Pancreas (tissue), 10 donors: Measurements from ENCODE around the gene TGFA. TPM values are rescaled to one million over a fixed set of nuclear protein-coding genes. Genes with fewer than 3 reads are reported as not detected.
A peak's percentile ranks its signal among the peaks of the same experiment; 100 is the strongest.

Experiments used
- ATAC-seq, 4 donors: fragments of 200-7000 bp; cut with Tn5 transposase; one replicate each; pipeline versions ENCODE4 v1.8.0 to v1.9.1; 2020; ENCODE audit warnings: mild to moderate bottlenecking in 4 of 4, moderate library complexity in 4 of 4
- DNase-seq, 6 donors: peaks; one replicate each; pipeline ENCODE4 v3.0.0-alpha.2; 2020
- FAIRE-seq: peaks from 2 replicates; lab custom pipeline; 2012; peaks lifted over from hg19 to GRCh38; lab: Jason Lieb, UNC
- H3K27ac ChIP-seq, 4 donors: fragments of 200-600 bp; sonication (generic); 1 replicate in 3 of 4; 2 replicates in 1 of 4; pipeline versions ENCODE4 v1.5.0 to v1.8.0; 2020
- H3K27me3 ChIP-seq, 4 donors: fragments of 200-600 bp; one replicate each; pipeline ENCODE4 v1.8.0; 2021
- H3K36me3 ChIP-seq, 3 donors: fragments of 200-600 bp; sonication (generic) in 1 of 3; one replicate each; pipeline versions ENCODE4 v1.5.0 to v1.8.0; 2020 to 2021
- H3K4me1 ChIP-seq, 3 donors: fragments of 200-600 bp; one replicate each; pipeline ENCODE4 v1.8.0; 2021
- H3K4me3 ChIP-seq, 4 donors: fragments of 200-600 bp; sonication (generic) in 2 of 4; one replicate each; pipeline versions ENCODE4 v1.5.0 to v1.8.0; 2020 to 2021
- H3K9me3 ChIP-seq, 4 donors: fragments of 200-600 bp; one replicate each; pipeline ENCODE4 v1.8.0; 2021
- CTCF ChIP-seq, 4 donors: fragments of 200-600 bp; sonication (generic) in 3 of 4; IDR thresholded peaks; one replicate each; pipeline versions ENCODE4 v1.5.0 to v1.8.0; 2021; ENCODE audit warnings: antibody characterized with exemption in 4 of 4
- WGBS, 2 donors: extraction: QIAGEN DNeasy Blood & Tissue Kit; methylation state at CpG; one replicate each; pipeline ENCODE4 v1.1.7; 2013; 5-methylcytosine and 5-hydroxymethylcytosine counted together
- intact Hi-C, 3 donors: fragments of 100-400 bp; cut with DNase I; formaldehyde crosslinking; loops; one replicate each; pipeline versions ENCODE4 v1.11.1 to v1.14.2; 2022
- polyA plus RNA-seq, 2 donors: library from polyadenylated mRNA; stranded (reverse); fragments of 200-250 nt; gene quantifications; one replicate each; pipeline ENCODE4 v1.2.3, GENCODE V29; 2013
- total RNA-seq, 6 donors: library from RNA; stranded (reverse); fragmentation: NEBNext Ultra II Directional in 4 of 6; extraction: Animal tissue kit (Norgen Biotek cat#: 25700) in 4 of 6; gene quantifications; one replicate each; pipeline versions ENCODE4 v1.2.1 to v1.2.4, GENCODE V29; 2021 to 2023
- donor health status: healthy with polysubstance abuse.
- donor health status: DM: no; HTN: no; CAD: no; lungs with moderate emphysema.
- donor health status: DM: no; HTN: no; CAD: no.
- donor health status: control.
- donor health status: control.
- donor health status: Bipolar disorder and iron deficiency.
- donor health status: DM: yes; HTN: yes; CAD: no.
- donor health status: DM: no; HTN: no; CAD: no.
- donor health status: DM: no; HTN: no; CAD: no.
- donor health status: DM: yes; HTN: yes; CAD: no.

The TGFA gene
- total and polyA plus RNA-seq, 8 donors: 3.8 to 13.2 (median 7.4) TPM

- FAIRE-seq (no peak), ATAC-seq (no peak)
- H3K4me1 ChIP-seq: peaks cover 4 to 13% (median 12%) of the 10 kb centered on the region in 3 donors
These were observed 21.2 kb downstream of the TGFA start for GRCh38 chr2:70532244-70532935.

GRCh38 chr2:70531419-70532086 lies 22.1 kb downstream of the TGFA start:
- no peak overlapping the region for H3K4me3 ChIP-seq
- H3K9me3 ChIP-seq: no peaks in the 10 kb centered on the region
- 83 to 84% methylated on average over 3 of the region's 3 CpGs for WGBS, 2 donors
- intact Hi-C loops: no loop called here
- ATAC-seq (no peak), FAIRE-seq (no peak), DNase-seq (no peak)
- H3K27ac ChIP-seq: peak overlapping the region in 1 of 4 donors; percentile 10
- no peaks in the 10 kb centered on the region for H3K27me3 ChIP-seq
- H3K36me3 ChIP-seq: no peaks in the 10 kb centered on the region
- peaks cover 4 to 20% (median 12%) of the 10 kb centered on the region in 3 donors for H3K4me1 ChIP-seq
- TF ChIP-seq CTCF (IDR thresholded peaks at IDR 0.05): no peak

More at GRCh38 chr2:70532244-70532935, 21.2 kb downstream of the TGFA start:
- WGBS, 2 donors: 84 to 88% methylated on average over 7 of the region's 7 CpGs
- Histone ChIP-seq H3K9me3 (no peaks in the 10 kb centered on the region), H3K27me3 (no peaks in the 10 kb centered on the region), H3K4me3 (no peak overlapping the region), H3K36me3 (no peaks in the 10 kb centered on the region), H3K27ac (no peak overlapping the region)
- TF ChIP-seq CTCF (IDR thresholded peaks at IDR 0.05): no peak
- DNase-seq: no peak
- intact Hi-C loops: no loop called here

- Histone ChIP-seq H3K27me3 (no peaks in the 10 kb centered on the region), H3K9me3 (no peaks in the 10 kb centered on the region), H3K36me3 (no peaks in the 10 kb centered on the region), H3K4me1 (peaks cover 4 to 33% (median 22%) of the 10 kb centered on the region in 3 donors), H3K4me3 (no peak overlapping the region), H3K27ac (peak overlapping the region in 2 of 4 donors; percentile 66 to 73)
- ATAC-seq: no peak
- WGBS, 2 donors: 83 to 94% methylated on average over 2 of the region's 2 CpGs
- no peak for DNase-seq
- no peak for TF ChIP-seq CTCF (IDR thresholded peaks at IDR 0.05)
- intact Hi-C loops: no loop called here
- no peak for FAIRE-seq
These were observed 24.0 kb downstream of the TGFA start for GRCh38 chr2:70529610-70530009.

GRCh38 chr2:70528929-70529328 lies 24.7 kb downstream of the TGFA start:
- no peaks in the 10 kb centered on the region for H3K36me3 ChIP-seq
- TF ChIP-seq CTCF (IDR thresholded peaks at IDR 0.05): no peak
- ATAC-seq (no peak), DNase-seq (no peak), FAIRE-seq (no peak)
- WGBS, 2 donors: 67 to 75% methylated on average over 3 of the region's 3 CpGs
- H3K27me3 ChIP-seq: no peaks in the 10 kb centered on the region
- peak overlapping the region in 2 of 4 donors; percentile 66 to 73 for H3K27ac ChIP-seq
- H3K4me3 ChIP-seq: no peak overlapping the region
- H3K4me1 ChIP-seq: peaks cover 6 to 40% (median 24%) of the 10 kb centered on the region in 3 donors
- H3K9me3 ChIP-seq: no peaks in the 10 kb centered on the region
- intact Hi-C loops: no loop called here
